NCI-H774 (cell line): ENCODE data around the gene SPTY2D1.
"Not testable (repeated sequence)": the region's sequence is repeated elsewhere in the genome, so short reads cannot be mapped to it uniquely, and the experiment has no call there.

Source experiments
- DNase-seq: peaks from one replicate; lab custom pipeline; 2025; lab: John Stamatoyannopoulos, UW

SPTY2D1 gene, protein sequence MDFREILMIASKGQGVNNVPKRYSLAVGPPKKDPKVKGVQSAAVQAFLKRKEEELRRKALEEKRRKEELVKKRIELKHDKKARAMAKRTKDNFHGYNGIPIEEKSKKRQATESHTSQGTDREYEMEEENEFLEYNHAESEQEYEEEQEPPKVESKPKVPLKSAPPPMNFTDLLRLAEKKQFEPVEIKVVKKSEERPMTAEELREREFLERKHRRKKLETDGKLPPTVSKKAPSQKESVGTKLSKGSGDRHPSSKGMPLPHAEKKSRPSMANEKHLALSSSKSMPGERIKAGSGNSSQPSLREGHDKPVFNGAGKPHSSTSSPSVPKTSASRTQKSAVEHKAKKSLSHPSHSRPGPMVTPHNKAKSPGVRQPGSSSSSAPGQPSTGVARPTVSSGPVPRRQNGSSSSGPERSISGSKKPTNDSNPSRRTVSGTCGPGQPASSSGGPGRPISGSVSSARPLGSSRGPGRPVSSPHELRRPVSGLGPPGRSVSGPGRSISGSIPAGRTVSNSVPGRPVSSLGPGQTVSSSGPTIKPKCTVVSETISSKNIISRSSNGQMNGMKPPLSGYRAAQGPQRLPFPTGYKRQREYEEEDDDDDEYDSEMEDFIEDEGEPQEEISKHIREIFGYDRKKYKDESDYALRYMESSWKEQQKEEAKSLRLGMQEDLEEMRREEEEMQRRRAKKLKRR

DNA sequence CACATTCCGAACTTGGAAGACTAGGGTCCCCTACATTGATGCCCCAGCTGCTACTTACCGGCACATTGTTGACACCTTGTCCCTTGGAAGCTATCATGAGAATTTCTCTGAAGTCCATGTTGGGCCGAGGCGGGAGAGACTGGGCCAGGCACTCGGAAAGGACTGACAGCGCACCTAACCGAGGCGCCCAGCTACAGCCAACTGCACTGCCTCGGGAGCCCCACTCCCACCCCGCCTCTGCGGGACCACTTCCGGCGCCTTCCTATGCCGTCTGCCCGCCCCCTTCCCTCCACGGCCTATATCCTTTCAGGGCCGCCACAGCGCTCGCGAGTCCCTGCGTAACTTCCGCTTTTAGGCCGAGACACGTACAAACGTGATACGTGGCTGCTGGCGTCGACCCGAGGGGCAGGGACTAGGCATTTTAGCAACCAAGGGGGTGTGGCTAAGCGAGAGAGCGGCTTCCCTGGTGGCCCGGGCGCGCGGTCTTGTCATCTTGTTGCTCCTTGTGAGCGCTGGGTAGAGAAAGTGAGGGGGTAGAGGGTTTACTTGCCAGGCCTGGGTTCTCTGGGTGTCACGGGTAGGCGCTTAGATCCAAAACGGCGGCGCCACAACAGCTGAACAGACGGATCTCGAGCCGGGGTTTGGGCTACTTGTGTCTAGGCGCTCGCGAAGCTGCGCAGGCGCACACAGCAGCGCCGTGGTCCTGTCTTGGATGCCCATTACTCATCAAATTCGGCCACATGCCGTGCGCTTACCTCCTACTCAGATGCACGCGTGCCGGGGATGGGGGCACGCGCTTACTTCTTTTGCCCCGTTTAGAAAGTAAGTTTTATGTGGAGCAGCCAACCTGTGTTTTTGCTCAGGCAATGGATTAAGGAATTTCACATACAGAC, at the start of gene SPTY2D1:
Gene SPTY2D1 (minus strand): TSS at position 203 of the 893 bp plus-strand sequence. CDS start 85 bp downstream, at position 118.
- DNase-seq, result peak; percentile 97

DNA sequence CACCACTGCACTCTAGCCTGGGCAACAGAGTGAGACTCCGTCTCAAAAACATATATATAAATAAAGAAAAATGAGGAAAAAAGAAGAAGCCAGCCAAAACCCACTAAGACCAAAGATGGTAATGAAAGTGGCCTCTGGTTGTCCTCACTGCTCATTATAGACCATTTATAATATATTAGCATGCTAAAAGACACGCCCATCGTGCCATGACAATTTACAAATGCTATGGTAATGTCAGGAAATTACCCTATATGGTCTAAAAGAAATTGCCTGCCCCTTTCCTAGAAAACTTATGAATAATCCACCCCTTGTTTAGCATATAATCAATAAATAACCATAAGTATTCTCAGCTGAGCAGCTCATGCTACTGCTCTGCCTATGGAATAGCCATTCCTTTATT, 48.3 kb upstream of the SPTY2D1 start:
- no peak for DNase-seq

DNA sequence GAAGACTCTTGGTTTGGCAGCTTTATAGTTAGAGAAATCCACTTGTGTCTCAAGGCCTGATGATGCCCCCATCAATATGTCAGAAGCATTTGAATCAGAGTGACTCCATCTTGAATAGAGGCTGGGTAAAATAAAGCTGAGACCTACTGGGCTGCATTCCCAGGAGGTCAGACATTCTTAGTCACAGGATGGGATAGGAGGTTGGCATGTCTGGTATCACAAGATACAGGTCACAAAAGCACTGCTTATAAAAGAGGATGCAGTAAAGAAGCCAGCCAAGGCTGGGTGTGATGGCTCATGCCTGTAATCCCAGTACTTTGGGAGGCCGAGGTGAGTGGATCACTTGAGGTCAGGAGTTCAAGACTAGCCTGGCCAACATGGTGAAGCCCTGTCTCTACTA, 47.8 kb upstream of the SPTY2D1 start:
- DNase-seq, result not testable (repeated sequence)

DNA sequence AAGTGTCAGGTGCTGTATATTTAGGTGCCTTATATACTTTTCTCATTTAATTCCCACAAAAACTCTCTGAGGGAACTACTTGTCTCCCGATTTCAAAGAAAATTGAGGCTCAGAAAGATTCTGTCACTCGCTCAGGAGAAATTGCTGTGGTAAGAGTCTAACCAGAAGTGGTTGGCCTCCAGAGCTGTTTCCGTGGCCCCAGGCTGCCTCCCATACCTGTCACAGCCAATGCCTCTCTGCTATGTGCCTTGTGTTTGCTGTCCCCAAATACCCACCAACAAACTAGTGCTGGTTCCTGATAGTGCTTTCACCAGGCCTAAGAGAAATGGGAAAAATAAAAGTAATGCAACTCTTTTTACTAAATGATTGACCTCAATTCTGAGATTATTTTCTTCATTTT, 43.4 kb upstream of the SPTY2D1 start:
- DNase-seq, result no peak

DNA sequence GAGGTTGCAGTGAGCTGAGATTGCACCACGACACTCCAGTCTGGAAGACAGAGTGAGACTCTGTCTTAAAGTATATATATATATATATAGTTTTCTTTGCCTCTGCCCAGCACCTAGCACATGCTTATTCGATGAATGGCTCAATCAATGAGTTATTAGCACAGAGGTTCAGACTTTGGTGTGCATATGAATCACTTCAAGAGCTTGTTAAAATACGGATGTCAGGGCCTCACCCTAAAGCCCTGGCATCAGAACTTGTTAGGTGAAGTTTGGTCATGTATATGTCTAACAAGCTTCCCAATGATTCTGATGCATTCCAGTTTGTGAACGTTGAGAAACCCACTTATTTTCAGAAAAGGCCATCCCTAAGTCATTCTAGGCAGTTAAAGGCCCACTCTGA, 42.7 kb upstream of the SPTY2D1 start:
- DNase-seq, result no peak

DNA sequence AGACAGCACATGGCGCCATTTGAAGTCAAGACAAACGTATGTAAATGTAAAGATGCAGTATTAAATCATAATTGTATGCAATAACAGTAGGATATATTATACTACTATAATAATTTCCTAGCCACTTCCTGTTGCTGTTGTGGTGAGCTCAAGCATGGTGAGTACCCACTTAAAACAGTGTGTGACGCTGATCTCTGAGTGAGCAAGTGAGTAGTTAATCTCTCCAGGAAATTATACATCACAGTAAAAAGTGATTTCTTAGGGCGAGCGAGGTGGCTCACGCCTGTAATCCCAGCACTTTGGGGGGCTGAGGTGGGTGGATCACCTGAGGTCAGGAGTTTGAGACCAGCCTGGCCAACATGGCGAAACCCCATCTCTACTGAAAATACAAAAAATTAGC, 38.1 kb upstream of the SPTY2D1 start:
- DNase-seq, result not testable (repeated sequence)

DNA sequence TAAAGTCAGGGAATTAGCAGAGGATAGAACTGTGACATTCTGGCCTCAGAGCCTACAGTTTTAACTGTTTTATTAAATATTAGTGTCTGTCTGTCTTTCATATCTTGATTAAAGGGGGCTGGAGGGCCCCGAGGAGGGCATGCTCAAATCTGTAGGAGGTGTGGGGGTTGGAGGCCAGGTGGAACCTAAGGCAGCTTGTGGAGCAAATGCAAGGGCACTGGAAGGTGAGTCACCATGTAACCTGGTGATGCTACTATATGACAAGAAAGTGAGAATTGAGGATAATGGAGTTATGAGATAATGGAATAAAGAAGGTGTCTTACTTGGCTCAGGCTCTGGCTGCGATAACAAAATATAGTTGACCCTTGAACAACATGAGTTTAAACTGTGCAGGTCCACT, 37.1 kb upstream of the SPTY2D1 start:
- no peak for DNase-seq

DNA sequence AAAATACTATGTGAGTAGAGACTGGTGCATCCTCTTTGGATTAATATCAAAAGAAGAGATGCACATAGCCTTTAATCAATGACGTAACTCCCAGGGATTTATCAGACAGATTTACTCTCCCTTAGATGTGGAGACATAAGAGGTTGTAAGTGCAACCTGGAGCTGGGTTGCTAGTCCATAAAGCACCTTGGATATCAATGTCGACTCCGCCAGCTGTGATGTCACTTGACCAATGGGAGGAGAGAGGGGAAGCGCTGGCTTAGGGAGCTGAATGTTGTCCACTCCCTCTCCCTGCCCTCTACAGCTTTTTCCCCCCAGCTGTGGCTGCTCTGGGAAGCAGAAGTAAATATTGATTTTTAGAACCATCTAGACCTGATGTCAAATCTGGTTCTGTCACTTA, 35.6 kb upstream of the SPTY2D1 start:
- no peak for DNase-seq

DNA sequence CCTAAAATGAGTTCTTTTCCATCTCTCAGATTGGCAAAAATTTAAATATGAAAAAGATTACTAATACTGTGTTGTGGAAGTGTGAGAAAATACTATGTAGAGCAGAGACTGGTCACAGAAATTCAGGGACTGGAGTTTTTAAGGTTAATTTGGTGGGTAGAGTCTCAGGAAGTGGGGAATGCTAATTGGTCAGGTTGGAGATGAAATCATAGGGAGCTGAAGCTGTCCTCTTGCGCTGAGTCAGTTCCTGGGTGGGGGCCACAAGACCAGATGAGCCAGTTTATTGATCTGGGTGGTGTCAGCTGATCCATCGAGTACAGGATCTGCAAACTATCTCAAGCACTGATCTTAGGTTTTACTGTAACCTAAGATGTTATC, 35.1 kb upstream of the SPTY2D1 start:
- no peak for DNase-seq

DNA sequence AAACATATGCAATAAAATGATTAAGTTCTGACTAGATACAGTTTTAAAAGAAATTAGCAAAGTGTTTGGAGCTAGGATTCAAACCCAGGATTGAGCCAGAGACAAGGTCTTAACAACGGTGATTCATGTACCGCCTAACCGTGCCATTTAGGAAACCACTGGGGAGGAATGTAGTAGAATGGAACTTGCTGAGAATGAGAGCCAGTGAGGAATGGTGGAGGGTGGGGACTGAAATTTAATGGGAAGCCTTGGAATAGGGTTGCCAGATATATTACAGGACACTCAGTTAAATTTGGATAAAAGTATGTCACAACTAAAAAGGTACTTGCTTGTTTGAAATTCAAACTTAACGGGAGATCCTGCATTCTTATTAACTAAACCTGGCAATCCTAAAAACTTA, 34.0 kb upstream of the SPTY2D1 start:
- DNase-seq, result no peak

DNA sequence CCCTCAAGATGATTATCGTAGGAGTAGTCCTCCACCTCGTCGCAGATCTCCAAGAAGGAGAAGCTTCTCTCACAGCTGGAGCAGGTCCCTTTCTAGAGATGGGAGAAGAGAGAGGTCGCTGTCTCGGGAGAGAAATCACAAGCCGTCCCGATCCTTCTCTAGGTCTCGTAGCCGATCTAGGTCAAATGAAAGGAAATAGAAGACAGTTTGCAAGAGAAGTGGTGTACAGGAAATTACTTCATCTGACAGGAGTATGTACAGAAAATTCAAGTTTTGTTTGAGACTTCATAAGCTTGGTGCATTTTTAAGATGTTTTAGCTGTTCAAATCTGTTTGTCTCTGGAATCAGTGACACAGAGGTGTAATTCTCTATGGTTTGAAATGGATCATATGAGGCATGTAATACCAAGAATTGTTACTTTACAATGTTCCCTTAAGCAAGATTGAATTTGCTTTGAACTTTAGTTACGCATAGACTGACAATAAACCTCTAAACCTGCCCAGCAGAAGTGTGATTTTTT, 31.3 kb upstream of the SPTY2D1 start:
- DNase-seq, result not testable (repeated sequence)

DNA sequence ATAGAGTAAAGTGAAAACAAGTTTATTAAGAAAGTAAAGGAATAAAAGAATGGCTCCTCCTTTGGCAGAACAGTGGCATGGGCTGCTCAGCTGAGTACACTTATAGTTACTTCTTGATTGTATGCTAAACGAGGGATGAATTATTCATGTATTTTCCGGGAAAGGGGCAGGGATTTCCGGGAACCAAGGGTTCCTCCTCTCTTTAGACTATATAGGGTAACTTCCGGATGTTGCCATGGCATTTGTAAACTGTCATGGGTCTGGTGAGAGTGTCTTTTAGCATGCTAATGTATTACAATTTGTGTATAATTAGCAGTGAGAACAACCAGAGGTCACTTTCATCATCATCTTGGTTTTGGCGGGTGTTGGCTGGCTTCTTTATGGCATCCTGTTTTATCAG, 23.5 kb upstream of the SPTY2D1 start:
- DNase-seq, result no peak

DNA sequence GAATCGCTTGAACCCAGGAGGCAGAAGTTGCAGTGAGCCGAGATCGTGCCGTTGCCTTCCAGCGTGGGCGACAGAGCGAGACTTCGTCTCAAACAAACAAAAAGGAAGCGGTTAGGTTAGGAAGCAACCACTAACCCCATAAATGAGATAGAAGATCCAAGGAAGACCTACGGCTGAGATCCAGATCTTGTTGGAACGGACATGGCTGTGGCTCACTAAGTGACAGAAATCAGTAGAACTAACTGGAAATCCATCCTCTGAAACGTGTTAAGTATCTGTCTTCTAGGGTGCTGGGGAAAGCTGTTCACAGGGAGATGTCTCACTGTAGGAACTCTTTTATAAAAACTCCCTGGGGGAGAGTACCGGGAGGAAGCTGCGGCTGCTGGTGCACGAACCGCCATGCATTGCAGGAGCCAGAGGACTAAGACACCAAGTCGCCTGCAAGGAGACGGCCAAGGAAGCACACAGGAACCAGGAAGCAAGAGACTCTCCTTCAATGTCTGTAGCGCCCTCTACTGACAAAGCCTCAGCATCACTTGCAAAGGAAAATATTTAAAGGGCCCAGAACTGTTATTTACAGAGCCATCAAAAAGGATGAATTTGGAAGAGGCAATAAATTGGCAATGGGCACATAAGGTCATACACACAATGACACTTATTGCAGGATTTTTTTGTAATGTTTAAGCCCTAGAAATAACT, 16.9 kb upstream of the SPTY2D1 start:
- no peak for DNase-seq

DNA sequence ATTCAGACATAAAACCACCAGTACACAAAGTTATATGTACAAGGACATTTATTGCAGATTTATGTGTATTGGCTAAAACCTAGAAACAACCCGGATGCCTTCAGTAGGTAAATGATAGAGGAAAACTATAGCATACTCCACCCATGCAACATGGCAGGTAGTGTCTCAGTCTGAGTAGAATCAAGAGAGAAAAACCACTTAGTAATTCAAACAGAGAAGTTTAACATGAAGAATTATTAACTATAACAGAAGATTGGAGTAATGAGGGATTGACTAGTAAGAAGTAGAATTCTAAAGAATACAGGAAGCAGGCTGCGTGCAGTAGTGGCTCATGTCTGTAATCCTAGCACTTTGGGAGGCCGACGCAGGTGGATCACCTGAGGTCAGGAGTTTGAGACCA, 16.2 kb upstream of the SPTY2D1 start:
- DNase-seq, result no peak

DNA sequence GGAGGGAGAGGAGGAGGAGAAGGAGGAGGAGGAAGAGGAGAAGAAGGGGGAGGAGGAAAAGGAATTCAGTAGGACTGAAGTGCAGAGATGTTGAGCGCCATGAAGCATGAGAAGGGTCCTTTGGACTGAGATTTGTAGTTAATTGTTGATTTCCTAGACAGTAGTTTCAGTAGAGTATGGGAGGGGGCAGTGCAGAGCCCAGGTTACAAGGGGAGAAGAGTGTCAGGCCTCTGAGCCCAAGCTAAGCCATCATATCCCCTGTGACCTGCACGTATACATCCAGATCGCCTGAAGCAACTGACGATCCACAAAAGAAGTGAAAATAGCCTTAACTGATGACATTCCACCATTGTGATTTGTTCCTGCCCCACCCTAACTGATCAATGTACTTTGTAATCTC, 8.9 kb upstream of the SPTY2D1 start:
- not testable (repeated sequence) for DNase-seq

DNA sequence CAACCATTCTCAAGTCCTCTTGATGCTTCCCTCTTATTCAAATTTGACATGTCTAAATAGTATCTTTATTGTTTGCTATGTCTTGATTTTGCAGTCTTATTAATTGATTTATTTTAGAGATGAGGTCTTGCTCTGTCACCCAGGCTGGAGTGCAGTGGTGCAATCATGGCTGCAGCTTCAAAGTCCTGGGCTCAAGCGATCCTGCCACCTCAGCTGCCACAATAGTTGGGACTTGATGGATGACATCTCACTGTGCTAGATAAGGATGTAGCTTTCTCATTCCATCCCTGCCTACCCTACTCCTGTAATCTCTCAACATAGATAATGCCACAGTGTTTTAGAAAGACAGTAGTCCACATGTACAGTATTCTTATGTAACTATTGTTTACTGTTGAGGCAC, 7.5 kb upstream of the SPTY2D1 start:
- no peak for DNase-seq

DNA sequence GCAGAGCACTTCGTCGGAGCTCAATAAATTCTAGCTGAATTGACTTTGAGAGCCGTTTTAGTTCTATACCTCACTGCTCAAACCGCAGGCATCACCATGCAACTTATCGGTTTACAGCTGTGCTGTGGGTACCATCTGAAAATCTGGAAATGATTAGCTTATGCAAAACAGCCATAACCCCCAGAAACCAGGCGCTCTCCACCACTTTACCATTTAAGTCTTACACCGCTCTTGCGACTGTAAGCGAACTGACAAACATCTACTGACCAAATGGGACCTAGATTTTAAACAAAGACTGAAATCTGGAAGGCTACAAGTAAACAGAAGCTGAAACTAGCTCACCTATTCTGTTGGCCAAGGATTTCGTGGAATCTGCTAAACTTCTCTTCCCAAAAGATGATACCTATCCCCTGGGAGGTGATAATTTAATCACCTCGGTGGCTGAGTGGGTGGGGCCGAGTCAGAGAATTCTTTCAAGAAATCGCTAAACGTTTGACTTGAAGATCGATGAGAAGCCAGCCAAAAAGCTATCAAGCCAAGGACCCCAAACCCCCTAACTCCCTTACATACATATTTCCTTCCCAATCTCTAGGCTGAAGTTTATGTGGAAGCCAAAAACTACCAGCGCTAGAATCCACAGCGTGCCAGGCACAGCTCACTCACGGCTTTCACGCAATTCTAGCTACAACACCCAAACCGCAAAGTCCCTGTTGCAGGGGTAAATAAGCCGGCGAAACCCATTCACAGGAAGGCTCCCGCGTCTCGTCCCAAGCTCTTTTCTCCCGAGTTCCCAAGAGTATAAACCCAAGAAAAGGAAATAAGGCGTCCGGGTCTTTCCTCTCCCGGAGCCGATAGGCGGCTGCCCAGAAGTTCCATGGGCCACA, 644 bp downstream of the SPTY2D1 start:
- no peak for DNase-seq

DNA sequence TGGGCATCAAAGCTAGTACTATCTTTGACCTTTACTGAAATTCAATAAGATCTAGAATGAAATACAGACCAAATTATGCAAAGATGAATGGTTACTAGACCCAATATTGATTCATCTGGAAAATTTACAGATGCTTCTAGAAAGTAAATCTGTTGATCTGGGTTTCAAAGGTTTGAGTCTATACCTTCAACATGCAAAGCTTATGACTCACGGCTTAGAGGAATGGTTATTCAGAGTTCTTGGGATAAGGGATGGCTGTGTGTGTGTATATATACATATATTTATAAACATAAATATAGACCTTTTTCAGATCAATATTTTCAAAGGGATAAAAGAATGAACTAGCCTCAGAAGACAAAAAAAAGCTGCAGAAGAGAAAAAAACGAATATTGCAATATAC, 1.3 kb downstream of the SPTY2D1 start:
- DNase-seq, result no peak

DNA sequence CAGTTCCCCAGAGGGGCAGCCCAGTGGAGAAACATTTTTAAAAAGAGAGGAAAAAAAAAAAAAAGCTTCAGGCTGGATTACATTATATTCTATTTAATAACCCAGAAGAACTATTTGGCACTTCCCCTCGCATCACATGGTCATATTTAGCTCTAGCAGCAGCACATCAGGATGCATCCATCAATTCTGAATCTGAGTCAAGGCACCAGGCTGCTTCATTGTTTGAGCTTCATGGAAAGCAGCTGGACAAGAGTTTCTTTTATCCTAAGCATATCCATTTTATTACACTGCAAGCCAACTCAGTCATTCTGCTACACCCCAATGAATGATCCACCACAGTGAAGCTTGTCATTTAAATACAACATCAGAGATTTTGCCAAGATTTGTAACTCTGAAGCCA, 10.0 kb downstream of the SPTY2D1 start:
- DNase-seq, result no peak

DNA sequence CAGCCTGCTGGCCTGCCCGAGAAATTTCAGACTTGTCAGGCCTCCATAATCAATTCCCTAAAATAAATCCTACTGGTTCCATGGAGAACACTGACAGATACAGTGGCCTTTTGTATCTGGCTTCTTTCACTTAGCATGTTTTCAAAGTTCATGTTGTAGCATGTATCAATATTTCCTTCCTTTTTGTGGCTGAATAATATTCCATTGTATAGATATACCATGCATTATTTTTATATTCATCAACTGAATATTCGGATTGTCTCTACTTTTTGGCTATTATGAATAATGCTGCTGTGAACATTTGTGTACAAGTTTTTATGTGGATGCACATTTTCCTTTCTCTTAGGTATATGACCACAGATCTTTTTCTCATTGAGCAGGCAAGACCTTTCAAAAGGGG, 10.4 kb downstream of the SPTY2D1 start:
- DNase-seq, result no peak
